HEK293 (cell line): ENCODE measurements around the gene LLGL1.

Experiments
- PRDM10 ChIP-seq: fragments of 450-650 bp; formaldehyde crosslinking; IDR thresholded peaks from 2 replicates; pipeline ENCODE4 v1.5.1; 2016; ENCODE audit warnings: missing biosample characterization, missing genetic modification characterization
- ZNF10 ChIP-seq: fragments of 450-650 bp; formaldehyde crosslinking; IDR thresholded peaks from 2 replicates; pipeline ENCODE4 v1.5.1; 2017; ENCODE audit warnings: missing biosample characterization, missing genetic modification characterization
- ZNF274 ChIP-seq, 2 experiments: fragments of 200-500 bp in 1 of 2; fragments of 450-650 bp in 1 of 2; sonication (Bioruptor generic) in 1 of 2; formaldehyde crosslinking in 1 of 2; IDR thresholded peaks; 2 replicates each; pipeline versions ENCODE4 v1.5.1 to v1.6.1; 2014 to 2016; ENCODE audit warnings: borderline replicate concordance in 1 of 2, inconsistent platforms in 1 of 2, low read length in 1 of 2, missing biosample characterization in 1 of 2, missing genetic modification characterization in 1 of 2
- TF ChIP-seq, protein P1 (sequence below): fragments of 450-650 bp; formaldehyde crosslinking; IDR thresholded peaks from 2 replicates; pipeline ENCODE4 v1.5.1; 2016; ENCODE audit warnings: missing biosample characterization, missing genetic modification characterization

DNA sequence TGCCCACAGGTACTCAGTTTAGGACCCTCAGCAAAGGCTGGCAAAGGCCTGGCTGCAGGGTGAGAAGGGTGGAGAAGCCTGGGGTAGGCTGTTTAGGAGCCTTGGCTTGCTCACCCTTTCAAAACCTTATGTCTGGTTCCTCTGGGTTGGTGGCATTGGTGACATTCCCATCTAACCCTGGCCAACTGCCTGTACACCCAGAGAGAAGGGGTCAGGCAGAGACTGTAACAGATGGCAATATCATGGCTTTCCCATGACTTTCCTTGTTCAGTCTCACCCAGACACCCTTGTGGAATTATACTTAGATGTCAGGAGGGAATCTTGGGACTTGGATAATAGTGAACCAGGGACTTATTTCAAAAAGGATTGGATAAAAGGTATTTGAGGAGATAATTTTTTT, 18.5 kb upstream of the LLGL1 start:
- no peak for TF ChIP-seq ZNF10 (tag by site-specific recombination)
- no peak for TF ChIP-seq PRDM10 (tag by site-specific recombination)
- no peak for TF ChIP-seq ZNF274 (IDR thresholded peaks at IDR 0.05; ENCODE audit: low read length)
- TF ChIP-seq ZNF274 (tag by site-specific recombination; IDR thresholded peaks at IDR 0.05; ENCODE audit: borderline replicate concordance): no peak
- TF ChIP-seq, protein P1, sequence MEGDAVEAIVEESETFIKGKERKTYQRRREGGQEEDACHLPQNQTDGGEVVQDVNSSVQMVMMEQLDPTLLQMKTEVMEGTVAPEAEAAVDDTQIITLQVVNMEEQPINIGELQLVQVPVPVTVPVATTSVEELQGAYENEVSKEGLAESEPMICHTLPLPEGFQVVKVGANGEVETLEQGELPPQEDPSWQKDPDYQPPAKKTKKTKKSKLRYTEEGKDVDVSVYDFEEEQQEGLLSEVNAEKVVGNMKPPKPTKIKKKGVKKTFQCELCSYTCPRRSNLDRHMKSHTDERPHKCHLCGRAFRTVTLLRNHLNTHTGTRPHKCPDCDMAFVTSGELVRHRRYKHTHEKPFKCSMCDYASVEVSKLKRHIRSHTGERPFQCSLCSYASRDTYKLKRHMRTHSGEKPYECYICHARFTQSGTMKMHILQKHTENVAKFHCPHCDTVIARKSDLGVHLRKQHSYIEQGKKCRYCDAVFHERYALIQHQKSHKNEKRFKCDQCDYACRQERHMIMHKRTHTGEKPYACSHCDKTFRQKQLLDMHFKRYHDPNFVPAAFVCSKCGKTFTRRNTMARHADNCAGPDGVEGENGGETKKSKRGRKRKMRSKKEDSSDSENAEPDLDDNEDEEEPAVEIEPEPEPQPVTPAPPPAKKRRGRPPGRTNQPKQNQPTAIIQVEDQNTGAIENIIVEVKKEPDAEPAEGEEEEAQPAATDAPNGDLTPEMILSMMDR (tag by site-specific recombination): no peak
